ENCODE measurements around the gene CYP20A1. TPM values are rescaled to one million over a fixed set of nuclear protein-coding genes. Genes with fewer than 3 reads are reported as not detected.
A peak's percentile ranks its signal among the peaks of the same experiment; 100 is the strongest.
"Not testable (repeated sequence)": the region's sequence is repeated elsewhere in the genome, so short reads cannot be mapped to it uniquely, and the experiment has no call there.

The CYP20A1 gene, protein sequence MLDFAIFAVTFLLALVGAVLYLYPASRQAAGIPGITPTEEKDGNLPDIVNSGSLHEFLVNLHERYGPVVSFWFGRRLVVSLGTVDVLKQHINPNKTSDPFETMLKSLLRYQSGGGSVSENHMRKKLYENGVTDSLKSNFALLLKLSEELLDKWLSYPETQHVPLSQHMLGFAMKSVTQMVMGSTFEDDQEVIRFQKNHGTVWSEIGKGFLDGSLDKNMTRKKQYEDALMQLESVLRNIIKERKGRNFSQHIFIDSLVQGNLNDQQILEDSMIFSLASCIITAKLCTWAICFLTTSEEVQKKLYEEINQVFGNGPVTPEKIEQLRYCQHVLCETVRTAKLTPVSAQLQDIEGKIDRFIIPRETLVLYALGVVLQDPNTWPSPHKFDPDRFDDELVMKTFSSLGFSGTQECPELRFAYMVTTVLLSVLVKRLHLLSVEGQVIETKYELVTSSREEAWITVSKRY
- total RNA-seq = 33.6 TPM

DNA sequence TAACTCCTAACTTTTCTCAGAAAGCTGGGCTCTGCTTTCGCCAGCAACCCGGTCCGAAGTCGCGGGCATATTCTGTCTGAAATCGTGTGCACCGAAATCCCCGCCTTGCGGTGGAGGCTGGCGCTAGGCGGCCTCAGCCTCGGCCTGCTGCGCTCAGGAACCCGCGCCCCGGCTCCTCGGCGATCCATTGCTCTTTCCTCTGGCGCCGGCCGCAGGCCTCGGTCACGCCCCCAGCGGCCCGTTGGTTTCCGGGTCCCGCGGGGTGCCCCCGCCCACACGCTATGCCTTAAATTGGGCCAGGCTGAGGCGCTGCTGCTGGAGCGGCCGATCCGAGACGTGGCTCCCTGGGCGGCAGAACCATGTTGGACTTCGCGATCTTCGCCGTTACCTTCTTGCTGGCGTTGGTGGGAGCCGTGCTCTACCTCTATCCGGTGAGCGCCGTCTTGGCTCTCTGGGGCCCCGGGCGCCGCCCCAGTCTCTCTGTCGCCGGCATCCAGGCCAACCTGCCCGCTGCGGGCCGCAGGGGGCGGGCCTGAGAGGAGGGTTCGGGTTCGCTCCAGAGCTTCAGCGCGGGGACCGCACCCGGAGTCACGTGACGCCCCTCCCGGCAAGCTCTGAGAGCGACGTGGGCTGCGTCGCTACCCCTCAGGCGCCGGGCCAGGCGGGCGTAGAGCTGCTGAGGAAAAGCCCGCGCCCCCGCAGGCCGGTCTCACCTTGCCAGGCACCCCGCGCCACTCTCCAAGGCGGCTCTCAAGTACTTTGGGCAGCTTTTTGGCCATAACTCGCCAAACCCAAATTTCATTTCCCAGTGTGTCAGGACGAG is at the start of gene CYP20A1:
Gene CYP20A1 (plus strand): TSS at position 315 of the 823 bp plus-strand sequence. CDS start 45 bp downstream, at position 360.
- peak; percentile 98 for DNase-seq

DNA sequence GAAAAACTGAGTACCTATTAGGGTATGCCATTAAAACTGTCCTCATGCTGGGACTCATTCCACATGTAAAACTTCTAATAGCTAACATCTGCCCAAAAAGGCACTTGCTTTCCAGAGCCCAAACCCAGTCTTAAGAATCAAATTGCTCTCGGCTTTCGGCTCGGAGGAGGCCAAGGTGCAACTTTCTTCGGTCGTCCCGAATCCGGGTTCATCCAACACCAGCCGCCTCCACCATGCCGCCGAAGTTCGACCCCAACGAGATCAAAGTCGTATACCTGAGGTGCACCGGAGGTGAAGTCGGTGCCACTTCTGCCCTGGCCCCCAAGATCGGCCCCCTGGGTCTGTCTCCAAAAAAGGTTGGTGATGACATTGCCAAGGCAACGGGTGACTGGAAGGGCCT is 48.3 kb upstream of the CYP20A1 start:
- not testable (repeated sequence) for DNase-seq

DNA sequence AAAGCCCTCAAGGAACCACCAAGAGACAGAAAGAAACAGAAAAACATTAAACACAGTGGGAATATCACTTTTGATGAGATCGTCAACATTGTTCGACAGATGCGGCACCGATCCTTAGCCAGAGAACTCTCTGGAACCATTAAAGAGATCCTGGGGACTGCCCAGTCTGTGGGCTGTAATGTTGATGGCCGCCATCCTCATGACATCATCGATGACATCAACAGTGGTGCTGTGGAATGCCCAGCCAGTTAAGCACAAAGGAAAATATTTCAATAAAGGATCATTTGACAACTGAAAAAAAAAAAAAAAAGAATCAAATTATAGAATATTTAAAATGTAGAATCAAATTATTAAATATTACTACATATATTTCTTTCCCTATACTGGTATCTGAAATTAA is 47.8 kb upstream of the CYP20A1 start:
- not testable (repeated sequence) for DNase-seq

DNA sequence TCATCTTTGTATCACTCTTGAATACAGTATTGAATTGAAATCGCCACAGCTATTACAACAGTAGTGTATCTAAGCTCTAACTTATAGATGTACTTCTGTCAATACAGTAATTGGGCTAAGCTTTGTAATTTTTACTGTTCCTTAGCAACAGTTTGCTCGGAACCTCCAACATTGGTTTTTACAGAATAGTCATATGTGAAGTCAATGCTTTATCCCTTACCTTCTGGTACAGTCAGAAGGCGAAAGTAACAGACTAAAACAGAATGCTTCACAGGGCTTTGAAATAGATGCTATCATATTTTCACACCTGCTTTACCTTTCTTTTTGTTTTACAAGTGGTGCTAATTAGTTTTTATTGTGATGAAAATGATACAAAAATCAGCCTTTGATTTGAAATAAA is 46.9 kb upstream of the CYP20A1 start:
- DNase-seq = no peak

DNA sequence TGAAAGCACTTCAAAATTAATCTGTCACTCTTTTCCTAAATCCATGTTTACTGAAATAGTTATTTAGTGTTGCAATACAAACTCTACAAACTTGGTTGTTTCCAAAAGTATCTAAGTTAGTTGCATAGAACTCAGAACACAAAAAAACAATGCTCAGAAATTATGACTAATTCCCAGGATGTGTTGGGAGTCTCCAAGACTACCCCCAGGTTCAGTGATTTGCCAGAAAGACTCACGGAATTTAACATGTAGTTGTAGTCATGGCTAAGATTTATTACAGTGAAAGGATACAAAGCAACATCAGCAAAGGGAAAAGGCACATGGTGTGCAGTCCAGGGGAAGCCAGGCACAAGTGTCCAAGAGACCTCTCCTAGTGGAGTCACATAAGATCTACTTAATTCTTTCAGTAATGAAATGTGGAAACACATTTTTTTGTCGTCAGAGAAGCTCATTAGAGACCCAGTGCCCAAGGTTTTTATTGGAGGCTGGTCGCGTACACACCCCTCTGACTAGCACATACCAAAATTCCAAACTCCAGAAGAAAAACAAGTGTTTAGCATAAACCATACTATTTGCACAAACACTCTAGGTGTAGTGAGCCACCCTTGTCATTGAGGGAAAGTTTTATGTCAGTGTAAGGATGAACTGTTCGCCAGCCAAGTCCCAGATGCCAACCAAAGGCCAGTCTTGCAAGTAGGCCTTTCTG is 43.3 kb upstream of the CYP20A1 start:
- no peak for DNase-seq

DNA sequence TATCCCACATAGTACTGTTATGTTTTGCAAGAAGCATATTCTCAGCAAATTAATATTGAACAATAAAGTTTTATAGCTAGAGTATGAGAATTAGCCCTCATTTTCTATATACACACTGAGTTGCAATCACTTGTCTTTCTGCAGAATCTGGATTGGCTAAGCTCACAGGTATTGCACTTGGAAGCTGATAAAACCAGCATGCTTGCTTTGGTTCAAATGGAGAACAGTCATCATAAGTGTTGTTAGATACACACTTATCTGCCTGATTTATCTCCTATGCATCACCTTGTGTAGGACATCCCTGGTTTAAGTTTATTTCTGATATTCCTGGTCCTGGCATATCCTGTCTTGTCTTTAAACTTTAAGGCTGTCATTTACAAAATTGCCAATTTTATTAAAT is 38.0 kb upstream of the CYP20A1 start:
- DNase-seq = no peak

DNA sequence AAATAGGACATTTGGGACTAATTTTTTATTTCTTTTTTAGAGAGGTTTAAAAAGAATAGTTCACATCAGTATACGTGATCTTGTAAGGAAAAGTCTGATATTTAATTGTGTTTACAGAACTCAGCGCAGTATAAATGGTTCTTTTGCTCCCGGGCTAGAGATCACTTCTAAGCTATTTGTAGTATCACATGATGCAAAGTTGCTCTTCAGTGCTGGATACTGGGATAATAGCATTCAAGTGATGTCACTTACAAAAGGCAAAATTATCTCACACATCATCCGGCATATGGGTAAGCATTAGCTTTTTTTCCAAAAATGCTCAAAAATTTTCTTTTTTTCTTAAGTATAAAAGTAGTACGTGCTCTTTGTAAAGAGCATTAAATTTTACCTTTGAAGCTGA is 37.4 kb upstream of the CYP20A1 start:
- DNase-seq = no peak

DNA sequence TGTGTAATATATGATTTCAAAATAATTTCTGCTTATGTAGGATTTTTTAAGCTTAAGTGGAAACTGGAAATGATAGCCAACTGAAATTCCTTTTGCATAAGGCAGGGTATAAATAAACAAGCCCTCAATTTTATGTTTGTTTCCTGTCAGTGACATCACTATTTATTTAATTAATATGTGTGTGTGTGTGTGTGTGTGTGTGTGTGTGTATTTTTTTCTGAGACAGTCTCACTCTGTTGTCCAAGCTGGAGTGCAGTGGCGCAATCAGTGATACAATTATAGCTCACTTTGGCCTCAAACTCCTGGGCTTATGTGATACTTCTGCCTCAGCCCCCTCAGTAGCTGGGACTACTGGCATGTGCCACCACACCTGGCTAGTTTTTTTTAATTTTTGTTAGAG is 29.3 kb upstream of the CYP20A1 start:
- no peak for DNase-seq

DNA sequence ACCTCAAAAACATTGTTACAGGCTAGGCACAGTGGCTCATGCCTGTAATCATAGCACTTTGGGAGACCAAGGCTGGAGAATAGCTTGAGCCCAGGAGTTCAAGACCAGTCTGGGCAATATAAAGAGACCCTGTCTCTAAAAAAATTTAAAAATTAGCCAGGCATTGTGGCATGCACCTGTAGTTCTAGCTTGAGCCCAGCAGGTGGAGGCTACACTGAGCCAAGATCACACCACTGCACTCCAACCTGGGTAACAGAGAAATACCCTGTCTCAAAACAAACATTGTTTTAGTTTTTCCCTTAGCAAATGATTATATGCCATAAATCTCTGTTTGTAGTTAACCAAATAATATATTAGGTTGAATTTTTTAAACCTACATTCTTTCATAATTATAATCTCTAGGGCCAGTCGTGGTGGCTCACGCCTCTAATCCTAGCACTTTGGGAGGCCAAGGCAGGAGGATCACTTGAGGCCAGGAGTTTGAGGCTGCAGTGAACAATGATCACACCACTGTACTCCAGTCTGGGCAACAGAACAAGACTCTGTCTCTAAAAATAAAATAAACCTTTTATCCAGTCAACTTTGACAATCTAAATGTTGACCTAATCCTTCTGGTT is 13.3 kb upstream of the CYP20A1 start:
- DNase-seq = no peak

DNA sequence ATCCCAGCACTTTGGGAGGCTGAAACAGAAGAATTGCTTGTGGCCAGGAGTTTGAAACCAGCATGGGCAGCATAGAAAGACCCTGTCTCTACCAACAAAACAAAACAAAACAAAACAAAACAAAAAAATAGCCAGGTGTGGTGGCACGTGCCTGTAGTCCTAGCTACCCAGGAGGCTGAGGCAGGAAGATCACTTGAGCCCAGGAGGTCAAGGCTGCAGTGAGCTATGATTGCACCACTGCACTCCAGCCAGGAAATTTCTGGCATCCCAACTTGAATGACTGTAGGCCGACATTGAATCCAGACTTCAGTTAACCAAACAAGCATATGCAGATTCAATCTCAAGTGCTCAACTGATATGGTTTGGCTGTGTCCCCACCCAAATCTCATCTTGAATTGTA is 9.1 kb upstream of the CYP20A1 start:
- DNase-seq = not testable (repeated sequence)

DNA sequence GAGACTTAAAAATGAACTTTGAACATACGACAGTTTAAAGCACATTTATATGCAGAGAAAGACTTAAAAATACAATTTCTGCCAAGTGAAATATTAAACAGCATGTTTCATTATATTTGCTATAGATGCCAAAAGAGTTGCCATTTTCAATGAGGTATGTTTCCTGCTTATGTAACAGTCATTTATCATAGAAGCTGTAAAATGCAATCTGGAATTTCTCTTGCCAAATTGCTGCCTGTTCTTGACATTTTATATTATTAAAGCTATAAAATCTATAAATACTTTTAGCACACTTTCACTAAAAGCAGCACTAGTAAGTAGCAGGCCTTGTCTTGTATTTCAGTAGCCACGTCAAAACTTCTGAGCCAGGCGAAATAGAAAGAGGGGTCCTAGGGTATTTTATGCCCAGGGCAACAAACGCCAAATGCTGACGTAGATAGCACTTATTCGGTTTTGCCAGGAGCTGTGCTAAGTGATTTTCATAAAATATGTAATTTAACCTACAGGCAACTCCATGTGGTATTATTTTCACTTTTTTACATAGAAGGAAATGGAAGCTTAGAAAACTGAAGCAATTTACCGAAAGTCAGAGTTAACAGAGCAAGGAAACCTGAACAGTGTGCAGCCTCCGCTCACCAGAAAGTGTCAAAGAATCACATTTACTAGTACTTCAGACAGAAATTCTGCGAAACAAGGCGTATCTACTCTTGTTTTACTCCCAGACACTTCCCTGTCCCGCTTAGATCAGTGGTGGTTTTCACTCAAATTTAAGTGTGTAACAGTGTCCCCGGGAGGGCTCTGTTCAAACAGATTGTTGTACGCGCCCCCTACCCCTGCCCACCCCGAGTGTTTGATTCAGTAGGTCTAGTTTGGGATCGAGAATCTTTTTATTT is 1.2 kb upstream of the CYP20A1 start:
- DNase-seq = no peak

DNA sequence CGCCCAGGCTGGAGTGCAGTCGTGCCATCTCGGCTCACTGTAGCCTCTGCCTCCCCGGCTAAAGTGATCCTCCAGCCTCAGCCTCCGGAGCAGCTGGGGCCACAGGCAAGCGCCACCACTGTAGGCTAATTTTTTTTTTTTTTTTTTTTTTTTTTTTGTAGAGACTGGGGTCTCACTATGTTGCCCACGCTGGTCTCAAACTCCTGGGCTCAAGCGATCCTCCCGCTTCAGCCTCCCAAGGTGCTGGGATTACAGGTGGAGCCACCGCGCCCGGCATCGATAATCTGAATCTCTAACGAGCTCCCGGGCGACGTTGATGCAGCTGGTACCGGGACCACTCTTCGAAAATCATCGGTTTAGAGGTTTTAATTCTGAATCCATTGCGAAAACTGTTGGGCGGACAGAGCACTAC is 520 bp upstream of the CYP20A1 start:
- DNase-seq = no peak

DNA sequence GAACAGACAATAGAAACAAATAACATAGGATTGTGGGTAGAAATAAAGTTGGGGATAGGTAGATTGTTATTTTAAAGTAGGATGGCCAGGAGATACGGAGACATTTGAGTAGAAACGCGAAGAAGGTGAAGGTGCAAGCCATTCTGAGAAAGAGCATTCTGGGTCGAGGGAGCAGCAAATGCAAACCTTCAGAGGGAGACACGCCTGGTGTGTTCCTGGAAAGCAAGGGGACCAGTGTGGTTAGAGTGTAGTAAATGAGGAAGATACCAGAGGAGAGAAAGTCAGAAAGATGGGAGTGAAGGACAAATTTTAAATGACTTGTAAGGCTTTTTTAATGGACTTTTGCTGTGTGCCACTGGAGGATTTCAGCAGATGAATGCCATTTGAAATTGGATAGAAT is 1.7 kb downstream of the CYP20A1 start:
- no peak for DNase-seq

DNA sequence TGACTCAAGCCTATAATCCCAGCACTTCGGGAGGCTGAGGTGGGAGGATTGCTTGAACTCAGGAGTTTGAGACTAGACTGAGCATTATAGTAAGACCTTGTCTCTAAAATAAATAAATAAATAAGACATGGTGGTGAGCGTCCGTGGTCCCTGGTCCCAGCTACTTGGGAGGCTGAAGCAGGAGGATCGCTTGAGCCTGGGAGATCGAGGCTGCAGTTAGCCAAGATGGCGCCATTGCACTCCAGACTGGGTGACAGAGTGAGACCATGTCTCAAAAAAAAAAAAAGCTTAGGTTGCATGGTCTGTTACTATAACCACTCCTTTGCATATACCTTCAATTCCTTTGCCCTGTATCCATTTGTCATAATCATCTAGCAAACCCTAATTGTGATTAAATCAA is 3.7 kb downstream of the CYP20A1 start:
- DNase-seq = no peak

DNA sequence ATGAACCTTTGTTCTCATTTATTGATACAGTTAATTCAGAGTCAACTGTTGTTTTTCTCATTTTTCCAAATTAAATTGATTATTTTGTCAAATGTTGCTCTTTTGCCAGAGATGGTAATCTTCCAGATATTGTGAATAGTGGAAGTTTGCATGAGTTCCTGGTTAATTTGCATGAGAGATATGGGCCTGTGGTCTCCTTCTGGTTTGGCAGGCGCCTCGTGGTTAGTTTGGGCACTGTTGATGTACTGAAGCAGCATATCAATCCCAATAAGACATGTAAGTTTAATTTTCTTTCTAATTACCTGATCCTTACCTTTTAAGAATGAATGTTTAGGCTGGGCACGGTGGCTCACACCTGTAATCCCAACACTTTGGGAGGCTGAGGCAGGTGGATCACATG is 7.8 kb downstream of the CYP20A1 start:
- DNase-seq = no peak

DNA sequence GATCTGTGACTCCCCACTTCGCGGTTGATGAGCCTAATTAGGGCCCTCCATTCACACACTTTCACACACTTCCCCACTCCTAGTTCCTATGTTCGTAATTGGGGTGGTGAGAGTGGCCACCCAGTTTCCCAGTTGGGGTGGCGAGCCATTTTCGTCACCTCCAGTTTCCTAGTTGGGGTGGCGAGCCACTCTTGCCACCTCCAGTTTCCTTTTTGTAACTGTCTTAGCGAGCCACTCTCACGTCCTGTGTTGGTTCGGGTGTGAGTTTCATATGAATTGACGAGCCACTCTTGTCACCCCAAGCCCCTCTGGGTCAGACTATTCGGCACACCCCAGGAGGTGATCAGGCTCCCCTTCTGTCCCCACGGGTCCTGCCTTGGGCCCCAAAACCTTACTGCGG is 14.0 kb downstream of the CYP20A1 start:
- DNase-seq = no peak

DNA sequence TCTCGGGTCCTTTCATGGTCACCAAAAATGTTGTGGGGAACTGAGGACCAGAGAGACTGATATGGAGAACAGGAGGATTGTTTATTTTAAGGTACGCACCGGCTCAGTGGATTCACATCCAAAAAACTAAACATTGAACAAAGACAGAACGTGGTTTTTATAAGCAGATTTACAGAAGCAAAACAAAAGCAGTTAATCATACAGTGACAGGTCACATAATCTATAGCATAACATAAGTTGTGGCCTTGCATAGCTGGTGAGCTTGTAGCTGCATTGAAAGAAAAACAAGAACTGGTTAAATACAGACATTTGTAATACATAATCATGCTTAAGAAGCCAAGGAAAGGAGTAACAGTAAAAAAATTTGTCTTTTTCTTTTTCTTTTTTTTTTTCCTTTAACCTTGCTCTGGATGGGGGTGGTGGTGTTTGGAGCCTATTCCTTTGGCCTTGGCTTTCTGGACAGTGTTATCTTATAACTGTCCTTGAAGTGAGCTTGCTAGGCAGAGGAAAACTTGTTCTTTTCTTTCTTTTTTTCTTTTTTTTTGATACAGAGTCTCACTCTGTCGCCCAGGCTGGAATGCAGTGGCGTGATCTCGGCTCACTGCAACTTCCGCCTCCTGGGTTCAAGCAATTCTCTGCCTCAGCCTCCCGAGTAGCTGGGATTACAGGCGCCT is 14.7 kb downstream of the CYP20A1 start:
- not testable (repeated sequence) for DNase-seq

DNA sequence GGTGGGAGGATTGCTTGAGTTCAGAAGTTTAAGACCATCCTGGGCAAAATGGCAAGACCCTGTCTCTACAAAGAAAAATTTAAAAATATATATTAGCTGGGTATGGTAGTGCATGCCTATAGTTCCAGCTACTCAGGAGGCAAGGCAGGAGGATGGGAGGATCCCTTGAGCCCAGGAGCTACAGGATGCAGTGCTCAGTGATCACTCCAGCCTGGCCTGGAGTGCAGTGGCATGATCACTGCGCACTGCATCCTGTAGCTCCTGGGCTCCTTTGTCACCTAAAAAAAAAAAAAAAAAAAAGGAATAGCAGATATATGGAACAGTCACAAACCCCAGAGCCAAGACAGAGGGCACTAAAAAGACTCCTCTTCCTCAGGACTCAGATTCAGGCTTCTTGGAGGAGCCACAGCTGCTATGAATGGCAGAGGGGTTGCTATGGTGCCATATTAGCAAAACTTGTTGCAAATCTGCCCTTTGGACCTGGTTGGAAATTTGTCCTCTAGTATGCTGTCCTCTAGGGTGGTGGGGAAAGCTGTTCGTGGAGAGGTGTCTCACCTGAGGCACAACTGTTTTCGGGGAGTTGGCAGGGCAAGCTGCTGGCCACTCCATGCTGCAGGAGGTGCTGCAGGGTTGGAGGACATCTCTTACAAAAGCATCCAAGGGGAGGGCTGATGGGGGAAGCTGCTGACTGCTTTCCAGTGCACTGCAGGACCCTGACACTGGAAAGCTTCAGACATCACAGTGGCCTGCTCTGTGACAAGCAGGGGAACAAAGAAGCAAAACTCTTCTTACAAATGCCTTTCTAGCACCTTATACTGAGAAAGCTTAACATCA is 22.7 kb downstream of the CYP20A1 start:
- DNase-seq = no peak

DNA sequence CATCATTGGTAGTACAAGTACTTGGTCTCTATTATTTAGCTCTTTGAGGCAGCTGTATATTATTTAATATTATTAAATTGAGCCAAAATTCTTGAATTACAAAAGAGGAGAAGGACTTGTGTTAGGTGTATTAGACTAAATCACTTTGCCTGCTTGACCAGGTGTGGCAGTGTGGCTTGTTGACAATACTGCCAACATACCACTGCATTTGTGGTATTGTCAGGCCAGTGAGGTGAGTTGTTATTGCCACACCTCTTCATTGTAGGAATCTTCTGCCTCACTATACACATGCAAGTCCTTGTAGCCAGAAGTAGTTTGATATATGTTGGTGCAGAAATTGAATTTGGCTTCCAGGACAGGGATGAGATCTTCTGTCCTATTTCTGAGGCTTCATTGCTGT is 40.5 kb downstream of the CYP20A1 start:
- no peak for DNase-seq

All from tongue (tissue), 2 donors.